Neural cell (in vitro differentiated cells): ENCODE data around the gene SNAI1.

Experiments used
- CTCF ChIP-seq: fragments of 450-650 bp; IDR thresholded peaks from 2 replicates; pipeline ENCODE4 v1.5.1; 2014; ENCODE audit warnings: antibody characterized with exemption, mild to moderate bottlenecking, moderate library complexity; ENCODE audit not compliant: poor library complexity, severe bottlenecking
- EZH2 ChIP-seq: fragments of 200-600, 300-800 bp; shearing (Covaris generic), sonication (generic); IDR thresholded peaks from 2 replicates; pipeline ENCODE4 v1.6.1; 2014; ENCODE audit warnings: antibody characterized with exemption, low read length, borderline replicate concordance, mild to moderate bottlenecking; ENCODE audit not compliant: insufficient read depth, poor library complexity, severe bottlenecking
- MXI1 ChIP-seq: fragments of 450-650 bp; conservative IDR thresholded peaks from 2 replicates; pipeline ENCODE4 v1.6.1; 2014; ENCODE audit warnings: antibody characterized with exemption, mild to moderate bottlenecking; ENCODE audit not compliant: poor library complexity, severe bottlenecking
- POLR2AphosphoS5 ChIP-seq: IDR thresholded peaks from 2 replicates; pipeline ENCODE4 v1.6.1; 2012
- REST ChIP-seq: IDR thresholded peaks from 2 replicates; pipeline ENCODE4 v1.6.1; 2012; ENCODE audit warnings: borderline replicate concordance
- TAF1 ChIP-seq: IDR thresholded peaks from 2 replicates; pipeline ENCODE4 v1.6.1; 2012; ENCODE audit warnings: low read depth

- TF ChIP-seq CTCF (no peak), EZH2 (no peak), POLR2AphosphoS5 (no peak), MXI1 (no peak), TAF1 (no peak), REST (no peak)
Observed at GRCh38 chr20:50015636-50015992, 32.8 kb downstream of the SNAI1 start.
